ENCODE results near the gene HHATL.

- no peak for TF ChIP-seq RAD21 (IDR thresholded peaks at IDR 0.05)
- no peak for TF ChIP-seq CTCF (IDR thresholded peaks at IDR 0.05; ENCODE audit: low read depth, low read length, missing input control)
- TF ChIP-seq GABPA (IDR thresholded peaks at IDR 0.05 in 1 of 2, conservative IDR thresholded peaks at IDR 0.05 in 1 of 2): no peak
- TF ChIP-seq YY1 (IDR thresholded peaks at IDR 0.05): no peak
- TF ChIP-seq, protein P1, sequence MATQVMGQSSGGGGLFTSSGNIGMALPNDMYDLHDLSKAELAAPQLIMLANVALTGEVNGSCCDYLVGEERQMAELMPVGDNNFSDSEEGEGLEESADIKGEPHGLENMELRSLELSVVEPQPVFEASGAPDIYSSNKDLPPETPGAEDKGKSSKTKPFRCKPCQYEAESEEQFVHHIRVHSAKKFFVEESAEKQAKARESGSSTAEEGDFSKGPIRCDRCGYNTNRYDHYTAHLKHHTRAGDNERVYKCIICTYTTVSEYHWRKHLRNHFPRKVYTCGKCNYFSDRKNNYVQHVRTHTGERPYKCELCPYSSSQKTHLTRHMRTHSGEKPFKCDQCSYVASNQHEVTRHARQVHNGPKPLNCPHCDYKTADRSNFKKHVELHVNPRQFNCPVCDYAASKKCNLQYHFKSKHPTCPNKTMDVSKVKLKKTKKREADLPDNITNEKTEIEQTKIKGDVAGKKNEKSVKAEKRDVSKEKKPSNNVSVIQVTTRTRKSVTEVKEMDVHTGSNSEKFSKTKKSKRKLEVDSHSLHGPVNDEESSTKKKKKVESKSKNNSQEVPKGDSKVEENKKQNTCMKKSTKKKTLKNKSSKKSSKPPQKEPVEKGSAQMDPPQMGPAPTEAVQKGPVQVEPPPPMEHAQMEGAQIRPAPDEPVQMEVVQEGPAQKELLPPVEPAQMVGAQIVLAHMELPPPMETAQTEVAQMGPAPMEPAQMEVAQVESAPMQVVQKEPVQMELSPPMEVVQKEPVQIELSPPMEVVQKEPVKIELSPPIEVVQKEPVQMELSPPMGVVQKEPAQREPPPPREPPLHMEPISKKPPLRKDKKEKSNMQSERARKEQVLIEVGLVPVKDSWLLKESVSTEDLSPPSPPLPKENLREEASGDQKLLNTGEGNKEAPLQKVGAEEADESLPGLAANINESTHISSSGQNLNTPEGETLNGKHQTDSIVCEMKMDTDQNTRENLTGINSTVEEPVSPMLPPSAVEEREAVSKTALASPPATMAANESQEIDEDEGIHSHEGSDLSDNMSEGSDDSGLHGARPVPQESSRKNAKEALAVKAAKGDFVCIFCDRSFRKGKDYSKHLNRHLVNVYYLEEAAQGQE (IDR thresholded peaks at IDR 0.05): no peak
- no peak for TF ChIP-seq MAX (IDR thresholded peaks at IDR 0.05)
- TF ChIP-seq JUND (IDR thresholded peaks at IDR 0.05): no peak
- TF ChIP-seq TAF1 (conservative IDR thresholded peaks at IDR 0.05): no peak
- TF ChIP-seq SP1 (IDR thresholded peaks at IDR 0.05): no peak
Observed at GRCh38 chr3:42655980-42656679, 46.5 kb downstream of the HHATL start.

Measured in liver (tissue), 3 donors.